ENCODE results near the gene NXF1. TPM values are rescaled to one million over a fixed set of nuclear protein-coding genes. Genes with fewer than 3 reads are reported as not detected.
A peak's percentile ranks its signal among the peaks of the same experiment; 100 is the strongest.

Gene NXF1
- total RNA-seq, 1 experiment from 2014 or later = 69.0 TPM

DNA sequence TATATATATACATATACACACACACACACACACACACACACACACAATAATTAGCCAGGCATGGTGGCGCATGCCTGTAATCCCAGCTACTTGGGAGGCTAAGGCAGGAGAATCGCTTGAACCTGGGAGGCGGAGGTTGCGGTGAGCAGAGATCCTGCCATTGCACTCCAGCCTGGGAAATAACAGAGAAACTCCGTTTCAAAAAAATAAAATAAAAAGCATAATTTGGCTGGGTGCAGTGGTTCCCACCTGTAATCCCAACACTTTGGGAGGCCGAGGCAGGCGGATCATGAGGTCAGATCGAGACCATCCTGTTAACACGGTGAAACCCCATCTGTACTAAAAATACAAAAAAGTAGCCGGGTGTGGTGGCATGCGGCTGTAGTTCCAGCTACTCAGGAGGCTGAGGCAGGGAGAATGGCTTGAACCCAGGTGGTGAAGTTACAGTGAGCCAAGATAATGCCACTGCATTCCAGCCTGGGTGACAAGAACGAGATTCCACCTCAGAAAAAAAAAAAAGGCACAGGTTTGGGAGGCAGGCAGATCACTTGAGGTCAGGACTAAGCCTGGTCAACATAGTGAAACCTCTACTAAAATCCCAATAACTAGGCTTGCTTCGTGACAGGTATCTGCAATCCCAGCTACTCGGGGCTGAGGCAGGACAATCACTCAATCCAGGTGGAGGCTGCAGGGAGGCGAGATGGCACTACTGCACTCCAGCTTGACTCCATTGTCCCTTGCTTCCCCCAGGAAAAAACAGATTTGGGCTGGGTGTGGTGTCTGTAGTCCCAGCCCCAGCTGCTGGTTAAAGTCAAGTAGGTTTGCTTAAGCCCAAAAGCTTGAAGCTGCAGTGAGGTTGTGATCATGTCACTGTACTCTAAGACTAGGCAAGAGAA is 45.9 kb upstream of the NXF1 start:
- H3K4me3 Mint-ChIP-seq = peak overlapping the region; percentile 99
- Histone ChIP-seq H4K20me1 (ENCODE audit: control insufficient read depth, insufficient read depth, insufficient read length) (no peaks in the 10 kb centered on the region), H2AK5ac (ENCODE audit: insufficient read length, low read length) (no peak overlapping the region), H3K79me2 (ENCODE audit: insufficient read depth, low read length) (peaks cover 27% of the 10 kb centered on the region), H2BK120ac (ENCODE audit: low read depth, low read length, poor library complexity, severe bottlenecking) (no peak overlapping the region), H3K27me3 (ENCODE audit: insufficient read depth, low read length) (no peaks in the 10 kb centered on the region), H2BK15ac (ENCODE audit: low read depth, low read length) (no peak overlapping the region), H3K4ac (ENCODE audit: low read depth, low read length) (no peak overlapping the region), H3K4me1 (ENCODE audit: insufficient read depth, low read length) (no peaks in the 10 kb centered on the region; the same call in 1 of the 2 replicates), H2BK20ac (ENCODE audit: low read depth, low read length, poor library complexity, severe bottlenecking) (no peak overlapping the region), H3K9ac (ENCODE audit: extremely low read depth, insufficient read length, low read length) (no peak overlapping the region), H2AFZ (ENCODE audit: low read length) (no peak overlapping the region), H3K23me2 (ENCODE audit: insufficient read length, low read depth, low read length, poor library complexity, severe bottlenecking) (peaks cover 8% of the 10 kb centered on the region), H3T11ph (ENCODE audit: low read length) (no peak overlapping the region), H4K5ac (ENCODE audit: insufficient read length, low read depth, low read length) (no peak overlapping the region), H3K56ac (ENCODE audit: insufficient read length, low read depth, low read length) (no peak overlapping the region), H2BK12ac (ENCODE audit: insufficient read length, low read depth, low read length) (no peak overlapping the region), H3K18ac (ENCODE audit: insufficient read length, low read depth, low read length) (no peak overlapping the region), H3K9me3 (ENCODE audit: control insufficient read depth, low read depth, low read length) (no peaks in the 10 kb centered on the region), H3K79me1 (ENCODE audit: insufficient read depth, low read depth, low read length, poor library complexity, severe bottlenecking) (no peaks in the 10 kb centered on the region), H3K14ac (ENCODE audit: insufficient read depth, low read length) (no peak overlapping the region), H2BK5ac (ENCODE audit: insufficient read length, low read length) (no peak overlapping the region), H3K27ac (ENCODE audit: insufficient read length, low read depth, low read length) (no peak overlapping the region), H3K4me2 (ENCODE audit: insufficient read depth, insufficient read length, low read length) (no peak overlapping the region), H4K91ac (ENCODE audit: insufficient read length, low read depth, low read length) (no peak overlapping the region), H4K8ac (replicated peaks; ENCODE audit: insufficient read length, low read depth, low read length) (no peak overlapping the region), H3K23ac (ENCODE audit: insufficient read length, low read depth, low read length) (no peak overlapping the region)
- TF ChIP-seq, protein P1, sequence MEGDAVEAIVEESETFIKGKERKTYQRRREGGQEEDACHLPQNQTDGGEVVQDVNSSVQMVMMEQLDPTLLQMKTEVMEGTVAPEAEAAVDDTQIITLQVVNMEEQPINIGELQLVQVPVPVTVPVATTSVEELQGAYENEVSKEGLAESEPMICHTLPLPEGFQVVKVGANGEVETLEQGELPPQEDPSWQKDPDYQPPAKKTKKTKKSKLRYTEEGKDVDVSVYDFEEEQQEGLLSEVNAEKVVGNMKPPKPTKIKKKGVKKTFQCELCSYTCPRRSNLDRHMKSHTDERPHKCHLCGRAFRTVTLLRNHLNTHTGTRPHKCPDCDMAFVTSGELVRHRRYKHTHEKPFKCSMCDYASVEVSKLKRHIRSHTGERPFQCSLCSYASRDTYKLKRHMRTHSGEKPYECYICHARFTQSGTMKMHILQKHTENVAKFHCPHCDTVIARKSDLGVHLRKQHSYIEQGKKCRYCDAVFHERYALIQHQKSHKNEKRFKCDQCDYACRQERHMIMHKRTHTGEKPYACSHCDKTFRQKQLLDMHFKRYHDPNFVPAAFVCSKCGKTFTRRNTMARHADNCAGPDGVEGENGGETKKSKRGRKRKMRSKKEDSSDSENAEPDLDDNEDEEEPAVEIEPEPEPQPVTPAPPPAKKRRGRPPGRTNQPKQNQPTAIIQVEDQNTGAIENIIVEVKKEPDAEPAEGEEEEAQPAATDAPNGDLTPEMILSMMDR (conservative IDR thresholded peaks at IDR 0.05) = no peak
- peak overlapping the region; percentile 31 to 98 (median 31); a peak in 5 of 7 replicates for H3K27ac Mint-ChIP-seq
- peaks cover 15 to 19% of the 10 kb centered on the region in 2 experiments for H3K9me3 Mint-ChIP-seq
- H3K36me3 Mint-ChIP-seq (ENCODE audit: insufficient read depth in 1 of 3, low read depth in 3 of 3) = peaks cover 39 to 46% (median 45%) of the 10 kb centered on the region in 3 experiments
- peaks cover 5% of the 10 kb centered on the region; the same call in 1 of the 2 replicates for H3K27me3 Mint-ChIP-seq (ENCODE audit: low read depth)
- H3K4me1 Mint-ChIP-seq = peaks cover 20 to 35% of the 10 kb centered on the region in 2 experiments
- no CpG with 5 or more reads among the region's 15 CpGs for WGBS (ENCODE audit: extremely low coverage, insufficient read length, low lambda C conversion rate)
- DNase-seq = peak; percentile 81
